ENCODE results near the gene RASL10B.

The RASL10B gene

DNA sequence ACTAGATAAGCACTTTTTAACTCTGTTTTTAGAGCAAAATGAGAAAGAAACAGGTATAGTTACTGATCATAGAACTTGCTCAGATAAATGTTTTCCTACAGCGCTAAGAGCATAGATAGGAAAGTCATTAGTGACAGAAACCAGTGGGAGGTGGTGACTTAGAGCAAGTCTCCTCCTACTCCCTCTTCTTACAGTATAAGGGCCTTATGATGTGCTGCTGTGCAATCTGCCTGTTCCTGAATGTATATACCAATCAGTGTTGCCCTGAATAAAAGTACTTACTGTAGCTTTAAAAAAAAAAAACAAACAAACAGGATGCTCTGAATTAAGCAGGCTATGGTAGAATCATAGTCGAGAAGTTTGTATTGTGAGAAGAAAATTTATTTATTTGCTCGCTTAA lies 23.3 kb upstream of the RASL10B start:
- H3K27ac ChIP-seq (replicated peaks) = no peak overlapping the region
- no peak for DNase-seq (ENCODE audit: low read depth in 1 of 2, low spot score in 1 of 2)
- H3K4me3 ChIP-seq (replicated peaks; ENCODE audit: insufficient read depth, low read length) = no peak overlapping the region
- no peak for TF ChIP-seq CTCF (IDR thresholded peaks at IDR 0.05; ENCODE audit: insufficient read depth, low read length)
- TF ChIP-seq POLR2AphosphoS5 (IDR thresholded peaks at IDR 0.05; ENCODE audit: low read depth) = no peak
- TF ChIP-seq SPI1 (IDR thresholded peaks at IDR 0.05; ENCODE audit: borderline replicate concordance, low read depth) = no peak
- TF ChIP-seq, protein P1, sequence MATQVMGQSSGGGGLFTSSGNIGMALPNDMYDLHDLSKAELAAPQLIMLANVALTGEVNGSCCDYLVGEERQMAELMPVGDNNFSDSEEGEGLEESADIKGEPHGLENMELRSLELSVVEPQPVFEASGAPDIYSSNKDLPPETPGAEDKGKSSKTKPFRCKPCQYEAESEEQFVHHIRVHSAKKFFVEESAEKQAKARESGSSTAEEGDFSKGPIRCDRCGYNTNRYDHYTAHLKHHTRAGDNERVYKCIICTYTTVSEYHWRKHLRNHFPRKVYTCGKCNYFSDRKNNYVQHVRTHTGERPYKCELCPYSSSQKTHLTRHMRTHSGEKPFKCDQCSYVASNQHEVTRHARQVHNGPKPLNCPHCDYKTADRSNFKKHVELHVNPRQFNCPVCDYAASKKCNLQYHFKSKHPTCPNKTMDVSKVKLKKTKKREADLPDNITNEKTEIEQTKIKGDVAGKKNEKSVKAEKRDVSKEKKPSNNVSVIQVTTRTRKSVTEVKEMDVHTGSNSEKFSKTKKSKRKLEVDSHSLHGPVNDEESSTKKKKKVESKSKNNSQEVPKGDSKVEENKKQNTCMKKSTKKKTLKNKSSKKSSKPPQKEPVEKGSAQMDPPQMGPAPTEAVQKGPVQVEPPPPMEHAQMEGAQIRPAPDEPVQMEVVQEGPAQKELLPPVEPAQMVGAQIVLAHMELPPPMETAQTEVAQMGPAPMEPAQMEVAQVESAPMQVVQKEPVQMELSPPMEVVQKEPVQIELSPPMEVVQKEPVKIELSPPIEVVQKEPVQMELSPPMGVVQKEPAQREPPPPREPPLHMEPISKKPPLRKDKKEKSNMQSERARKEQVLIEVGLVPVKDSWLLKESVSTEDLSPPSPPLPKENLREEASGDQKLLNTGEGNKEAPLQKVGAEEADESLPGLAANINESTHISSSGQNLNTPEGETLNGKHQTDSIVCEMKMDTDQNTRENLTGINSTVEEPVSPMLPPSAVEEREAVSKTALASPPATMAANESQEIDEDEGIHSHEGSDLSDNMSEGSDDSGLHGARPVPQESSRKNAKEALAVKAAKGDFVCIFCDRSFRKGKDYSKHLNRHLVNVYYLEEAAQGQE (IDR thresholded peaks at IDR 0.05; ENCODE audit: insufficient replicate concordance, low read depth) = no peak
- no peak for TF ChIP-seq GABPA (IDR thresholded peaks at IDR 0.05; ENCODE audit: low read depth)
- H3K27me3 ChIP-seq (ENCODE audit: insufficient read depth, poor library complexity, severe bottlenecking) = no peaks in the 10 kb centered on the region

GRCh38 chr17:35708951-35709350 lies 22.5 kb upstream of the RASL10B start:
- DNase-seq (ENCODE audit: low read depth in 1 of 2, low spot score in 1 of 2) = peak in 1 of 2 experiments; percentile 12

GRCh38 chr17:35709874-35710273 lies 21.6 kb upstream of the RASL10B start:
- TF ChIP-seq CTCF (IDR thresholded peaks at IDR 0.05; ENCODE audit: insufficient read depth, low read length) (no peak), SPI1 (IDR thresholded peaks at IDR 0.05; ENCODE audit: borderline replicate concordance, low read depth) (no peak), GABPA (IDR thresholded peaks at IDR 0.05; ENCODE audit: low read depth) (no peak), POLR2AphosphoS5 (IDR thresholded peaks at IDR 0.05; ENCODE audit: low read depth) (no peak)
- TF ChIP-seq, protein P1 (IDR thresholded peaks at IDR 0.05; ENCODE audit: insufficient replicate concordance, low read depth) = no peak
- H3K4me3 ChIP-seq (replicated peaks; ENCODE audit: insufficient read depth, low read length) = no peak overlapping the region
- no peak for DNase-seq (ENCODE audit: low read depth in 1 of 2, low spot score in 1 of 2)
- H3K27me3 ChIP-seq (ENCODE audit: insufficient read depth, poor library complexity, severe bottlenecking) = no peaks in the 10 kb centered on the region
- H3K27ac ChIP-seq (replicated peaks) = no peak overlapping the region

More at GRCh38 chr17:35708951-35709350, 22.5 kb upstream of the RASL10B start:
- TF ChIP-seq GABPA (IDR thresholded peaks at IDR 0.05; ENCODE audit: low read depth) = no peak
- no peak for TF ChIP-seq SPI1 (IDR thresholded peaks at IDR 0.05; ENCODE audit: borderline replicate concordance, low read depth)
- TF ChIP-seq CTCF (IDR thresholded peaks at IDR 0.05; ENCODE audit: insufficient read depth, low read length) = no peak
- no peak for TF ChIP-seq POLR2AphosphoS5 (IDR thresholded peaks at IDR 0.05; ENCODE audit: low read depth)
- TF ChIP-seq, protein P1 (IDR thresholded peaks at IDR 0.05; ENCODE audit: insufficient replicate concordance, low read depth) = no peak
- H3K27me3 ChIP-seq (ENCODE audit: insufficient read depth, poor library complexity, severe bottlenecking) = no peaks in the 10 kb centered on the region
- H3K4me3 ChIP-seq (replicated peaks; ENCODE audit: insufficient read depth, low read length) = no peak overlapping the region
- H3K27ac ChIP-seq (replicated peaks) = no peak overlapping the region

All from HL-60 (cell line).